ENCODE results near the gene C16orf92.

C16orf92 gene, protein sequence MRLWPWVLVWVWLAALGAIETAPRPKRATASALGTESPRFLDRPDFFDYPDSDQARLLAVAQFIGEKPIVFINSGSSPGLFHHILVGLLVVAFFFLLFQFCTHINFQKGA

DNA sequence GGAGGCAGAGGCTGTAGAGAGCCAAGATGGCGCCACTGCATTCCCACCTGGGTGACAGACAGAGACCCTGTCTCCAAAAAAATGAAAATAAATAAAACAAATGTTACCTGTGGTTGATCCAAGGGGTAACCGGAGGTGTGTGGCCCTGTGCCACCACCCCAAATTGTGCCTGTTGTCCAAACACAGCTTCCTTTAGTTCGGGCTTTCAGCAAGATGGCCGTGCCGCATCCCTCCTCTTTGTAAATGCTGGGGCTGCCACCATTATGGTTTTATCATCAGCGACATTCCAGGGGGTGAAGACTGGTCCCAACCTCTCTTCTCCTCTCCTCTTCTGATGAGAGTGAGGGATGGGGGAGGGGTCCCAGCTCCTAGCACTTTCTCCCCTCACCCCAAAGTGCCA is at the start of gene C16orf92:
Gene C16orf92, plus strand, starts transcription at position 312 of the 400 bp plus-strand sequence. CDS start 143 bp downstream, outside the sequence.
- DNase-seq = no peak

DNA sequence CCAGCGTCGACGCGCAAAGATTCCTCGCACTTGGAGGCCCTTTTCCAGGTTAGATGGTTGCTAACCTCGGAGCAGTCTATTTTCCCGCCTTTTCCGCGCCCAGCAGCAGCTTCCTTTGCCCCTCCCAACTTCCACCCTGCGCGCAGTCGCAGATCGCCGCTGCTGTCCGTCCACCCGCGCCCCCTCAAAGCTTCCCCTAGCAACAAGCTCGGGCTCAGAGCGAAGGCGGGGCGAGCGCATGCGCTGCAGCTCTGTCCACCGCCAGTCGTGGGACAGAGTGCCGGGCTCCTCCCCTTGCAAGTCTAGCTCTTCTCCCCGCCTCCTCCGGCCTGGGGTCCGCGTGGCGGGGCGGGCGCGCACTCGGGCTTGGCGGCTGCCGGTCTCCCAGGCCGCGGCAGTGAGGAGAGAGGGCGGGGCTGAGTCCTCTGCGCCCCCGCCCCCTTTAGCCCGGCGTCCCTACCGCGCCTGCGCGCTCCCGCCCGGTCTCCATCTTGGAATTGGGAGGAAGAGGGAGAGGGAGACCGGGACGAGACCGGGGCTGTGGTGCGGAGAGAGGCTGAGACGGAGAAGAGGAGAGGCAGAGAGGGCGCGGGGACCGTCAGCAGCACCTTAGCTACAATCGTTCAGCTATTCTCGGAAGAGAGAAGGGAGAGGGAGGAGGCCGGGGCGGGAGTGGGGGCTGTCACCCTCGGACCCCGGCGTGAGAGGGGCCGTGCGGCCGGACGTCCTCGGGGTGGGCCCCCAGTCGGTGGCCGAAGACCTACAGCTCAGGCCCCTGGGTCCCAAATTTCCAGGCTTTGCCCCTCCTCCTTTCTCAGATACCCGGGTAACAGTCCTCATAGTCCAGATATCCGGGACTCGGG is 49.4 kb upstream of the C16orf92 start, which contains the start of gene TAOK2:
Gene TAOK2, plus strand, starts transcription at position 485 of the 863 bp plus-strand sequence. CDS start 3,905 bp downstream, outside the sequence.
- DNase-seq = peak; percentile 99

GRCh38 chr16:29974291-29975133 is 48.5 kb upstream of the C16orf92 start:
- DNase-seq = peak; percentile 39

- DNase-seq = peak; percentile 40
These were observed 47.9 kb upstream of the C16orf92 start for GRCh38 chr16:29975134-29975538.

- DNase-seq = no peak
These were observed 47.0 kb upstream of the C16orf92 start for GRCh38 chr16:29975811-29976511.

DNA sequence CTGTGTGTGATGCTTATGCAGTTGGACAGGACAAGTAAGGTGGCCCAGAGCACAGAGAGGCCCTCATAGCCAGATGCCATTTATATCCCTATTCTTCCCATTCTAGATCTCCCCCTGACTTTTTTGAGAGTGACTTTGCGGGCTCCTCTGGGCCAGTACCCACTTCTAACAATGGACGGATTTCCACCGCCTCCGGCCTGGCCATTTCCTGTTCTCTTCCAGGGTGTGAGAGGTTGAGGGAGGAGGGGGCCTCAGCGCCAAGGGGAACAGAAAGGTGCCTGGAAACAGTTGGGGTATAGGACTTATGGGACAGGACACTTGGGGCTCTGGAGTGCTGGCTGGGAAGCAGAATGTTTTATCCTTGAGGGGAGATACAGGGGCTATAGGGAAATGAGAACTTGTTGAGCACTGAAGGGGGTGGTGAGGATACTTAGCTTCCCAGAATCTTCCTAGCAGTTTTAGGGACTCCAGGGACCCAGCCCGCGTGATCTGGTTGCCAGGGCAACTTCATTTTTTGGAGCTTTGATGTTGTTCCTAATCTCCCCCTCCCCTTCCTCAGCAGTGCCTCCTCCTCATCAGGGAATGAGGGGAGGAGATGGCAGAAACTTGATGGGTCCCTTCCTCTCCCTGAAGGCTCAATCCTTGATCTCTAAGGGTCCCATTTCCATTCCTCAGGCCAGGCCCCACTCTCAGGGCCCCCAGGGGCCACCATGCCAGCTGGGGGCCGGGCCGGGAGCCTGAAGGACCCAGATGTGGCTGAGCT is 45.8 kb upstream of the C16orf92 start:
- DNase-seq = no peak

DNA sequence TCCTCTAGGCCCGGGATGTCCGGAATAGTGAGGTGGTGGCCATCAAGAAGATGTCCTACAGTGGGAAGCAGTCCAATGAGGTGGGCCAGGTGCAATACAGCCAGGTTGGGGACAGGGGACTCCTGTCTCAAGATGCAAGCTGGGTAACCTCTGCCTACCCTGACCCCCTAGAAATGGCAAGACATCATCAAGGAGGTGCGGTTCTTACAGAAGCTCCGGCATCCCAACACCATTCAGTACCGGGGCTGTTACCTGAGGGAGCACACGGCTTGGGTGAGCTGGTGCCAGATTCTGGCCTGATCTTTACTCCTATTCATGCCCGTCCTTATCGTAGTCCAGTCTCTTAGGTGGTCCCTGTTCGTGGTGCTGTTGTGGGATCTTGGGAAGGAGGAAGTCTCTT is 44.9 kb upstream of the C16orf92 start:
- no peak for DNase-seq

DNA sequence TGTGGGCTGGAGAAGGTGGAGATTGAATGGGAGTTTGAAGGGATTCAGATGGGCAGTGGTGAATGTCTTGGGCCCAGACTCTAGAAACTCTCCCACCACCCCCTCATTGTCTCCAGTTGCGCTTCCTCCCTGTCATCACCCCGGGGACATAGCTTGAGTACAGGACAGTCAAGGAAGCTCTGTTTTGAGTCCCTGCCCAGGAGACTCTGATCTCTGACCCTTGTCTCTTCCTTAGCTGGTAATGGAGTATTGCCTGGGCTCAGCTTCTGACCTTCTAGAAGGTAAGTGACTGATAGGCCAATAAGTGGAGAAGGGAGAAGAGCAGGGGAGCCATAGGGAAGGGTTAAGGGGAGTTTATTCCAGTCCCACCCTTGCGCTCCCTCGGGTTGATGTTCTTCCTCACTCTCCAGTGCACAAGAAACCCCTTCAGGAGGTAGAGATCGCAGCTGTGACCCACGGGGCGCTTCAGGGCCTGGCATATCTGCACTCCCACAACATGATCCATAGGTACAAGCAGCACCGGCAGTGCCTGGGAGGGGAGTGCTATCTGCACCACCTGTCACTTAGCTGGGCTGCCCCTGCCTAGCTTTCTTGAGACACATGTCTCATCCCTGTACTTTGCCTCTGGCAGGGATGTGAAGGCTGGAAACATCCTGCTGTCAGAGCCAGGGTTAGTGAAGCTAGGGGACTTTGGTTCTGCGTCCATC is 44.3 kb upstream of the C16orf92 start:
- no peak for DNase-seq

- no peak for DNase-seq
These were observed 40.2 kb upstream of the C16orf92 start for GRCh38 chr16:29982560-29983419.

DNA sequence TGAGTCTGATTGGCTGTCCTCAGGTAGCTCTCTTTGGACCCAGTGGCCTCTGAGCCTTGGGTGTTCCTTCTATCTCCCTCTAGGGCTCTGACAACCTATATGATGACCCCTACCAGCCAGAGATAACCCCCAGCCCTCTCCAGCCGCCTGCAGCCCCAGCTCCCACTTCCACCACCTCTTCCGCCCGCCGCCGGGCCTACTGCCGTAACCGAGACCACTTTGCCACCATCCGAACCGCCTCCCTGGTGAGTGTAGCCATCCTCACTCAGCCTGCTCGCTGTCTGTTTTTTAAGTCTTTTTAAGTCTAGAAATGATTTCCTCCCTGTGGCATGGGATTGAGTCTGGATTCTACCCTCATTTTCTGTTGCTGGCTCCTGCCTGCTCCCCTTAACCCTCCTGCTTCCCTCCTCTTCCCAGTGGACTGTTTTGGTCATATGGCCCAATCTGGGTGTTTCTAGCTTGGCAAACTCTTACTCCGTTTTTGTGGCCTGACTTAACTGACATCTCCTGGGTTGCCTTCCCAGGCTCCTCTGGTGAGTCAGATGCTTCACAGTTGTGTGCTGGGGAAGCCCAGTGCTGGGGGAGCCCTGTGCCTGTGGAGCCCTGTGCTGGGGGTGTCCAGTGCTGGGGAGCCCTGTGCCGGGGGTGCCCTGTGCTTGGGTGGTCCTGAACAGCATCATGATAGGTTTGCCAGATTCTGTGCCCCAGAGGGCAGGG is 39.4 kb upstream of the C16orf92 start:
- no peak for DNase-seq

DNA sequence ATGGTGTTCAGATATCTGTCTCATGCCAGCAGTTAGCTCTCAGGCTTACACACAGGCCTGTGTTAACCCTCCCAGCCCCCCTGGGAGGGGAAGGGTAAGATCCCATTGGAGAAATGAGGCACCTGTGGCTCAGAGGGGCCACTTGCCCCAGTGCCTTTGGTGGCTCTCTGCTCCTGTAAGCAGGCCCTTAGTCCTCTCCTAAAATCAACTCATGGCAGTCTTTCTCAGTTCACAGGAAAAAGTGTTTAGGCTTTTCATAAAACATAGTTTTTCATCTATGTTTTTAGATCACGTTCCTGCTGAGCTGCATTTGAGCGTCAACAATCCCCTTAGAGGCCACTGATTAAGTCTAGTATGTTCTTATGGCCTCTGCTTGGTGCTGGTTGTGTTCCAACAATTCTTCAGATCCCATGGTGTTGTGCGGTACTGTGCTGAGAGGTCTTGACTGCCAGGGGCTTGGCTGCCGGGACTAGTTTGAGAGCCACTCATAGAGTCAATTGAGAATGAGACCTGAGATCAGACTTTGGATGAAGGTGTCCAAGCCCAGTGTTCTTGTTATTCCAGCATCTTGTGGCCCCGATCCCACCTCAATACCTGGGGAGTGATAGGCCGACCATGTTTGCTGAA is 38.7 kb upstream of the C16orf92 start:
- DNase-seq = no peak

GRCh38 chr16:29984764-29985147 is 38.2 kb upstream of the C16orf92 start:
- DNase-seq = no peak

DNA sequence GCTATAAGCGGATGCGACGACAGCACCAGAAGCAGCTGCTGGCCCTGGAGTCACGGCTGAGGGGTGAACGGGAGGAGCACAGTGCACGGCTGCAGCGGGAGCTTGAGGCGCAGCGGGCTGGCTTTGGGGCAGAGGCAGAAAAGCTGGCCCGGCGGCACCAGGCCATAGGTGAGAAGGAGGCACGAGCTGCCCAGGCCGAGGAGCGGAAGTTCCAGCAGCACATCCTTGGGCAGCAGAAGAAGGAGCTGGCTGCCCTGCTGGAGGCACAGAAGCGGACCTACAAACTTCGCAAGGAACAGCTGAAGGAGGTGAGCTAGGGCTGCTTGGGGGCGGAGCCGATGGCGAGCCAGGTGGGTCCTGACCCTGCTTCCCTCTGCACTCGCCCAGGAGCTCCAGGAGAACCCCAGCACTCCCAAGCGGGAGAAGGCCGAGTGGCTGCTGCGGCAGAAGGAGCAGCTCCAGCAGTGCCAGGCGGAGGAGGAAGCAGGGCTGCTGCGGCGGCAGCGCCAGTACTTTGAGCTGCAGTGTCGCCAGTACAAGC is 37.7 kb upstream of the C16orf92 start:
- no peak for DNase-seq

DNA sequence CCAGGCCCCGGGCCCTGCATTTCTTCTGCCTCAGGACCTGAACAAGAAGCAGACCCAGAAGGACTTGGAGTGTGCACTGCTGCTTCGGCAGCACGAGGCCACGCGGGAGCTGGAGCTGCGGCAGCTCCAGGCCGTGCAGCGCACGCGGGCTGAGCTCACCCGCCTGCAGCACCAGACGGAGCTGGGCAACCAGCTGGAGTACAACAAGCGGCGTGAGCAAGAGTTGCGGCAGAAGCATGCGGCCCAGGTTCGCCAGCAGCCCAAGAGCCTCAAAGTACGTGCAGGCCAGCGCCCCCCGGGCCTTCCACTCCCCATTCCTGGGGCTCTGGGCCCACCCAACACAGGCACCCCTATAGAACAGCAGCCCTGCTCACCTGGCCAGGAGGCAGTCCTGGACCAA is 36.8 kb upstream of the C16orf92 start:
- DNase-seq = no peak

- DNase-seq = no peak
These were observed 36.1 kb upstream of the C16orf92 start for GRCh38 chr16:29986931-29987330.

DNA sequence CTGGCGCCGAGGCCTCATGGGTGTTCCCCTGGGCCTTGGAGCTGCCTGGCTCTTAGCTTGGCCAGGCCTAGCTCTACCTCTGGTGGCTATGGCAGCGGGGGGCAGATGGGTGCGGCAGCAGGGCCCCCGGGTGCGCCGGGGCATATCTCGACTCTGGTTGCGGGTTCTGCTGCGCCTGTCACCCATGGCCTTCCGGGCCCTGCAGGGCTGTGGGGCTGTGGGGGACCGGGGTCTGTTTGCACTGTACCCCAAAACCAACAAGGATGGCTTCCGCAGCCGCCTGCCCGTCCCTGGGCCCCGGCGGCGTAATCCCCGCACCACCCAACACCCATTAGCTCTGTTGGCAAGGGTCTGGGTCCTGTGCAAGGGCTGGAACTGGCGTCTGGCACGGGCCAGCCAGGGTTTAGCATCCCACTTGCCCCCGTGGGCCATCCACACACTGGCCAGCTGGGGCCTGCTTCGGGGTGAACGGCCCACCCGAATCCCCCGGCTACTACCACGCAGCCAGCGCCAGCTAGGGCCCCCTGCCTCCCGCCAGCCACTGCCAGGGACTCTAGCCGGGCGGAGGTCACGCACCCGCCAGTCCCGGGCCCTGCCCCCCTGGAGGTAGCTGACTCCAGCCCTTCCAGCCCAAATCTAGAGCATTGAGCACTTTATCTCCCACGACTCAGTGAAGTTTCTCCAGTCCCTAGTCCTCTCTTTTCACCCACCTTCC is 35.5 kb upstream of the C16orf92 start:
- no peak for DNase-seq

DNA sequence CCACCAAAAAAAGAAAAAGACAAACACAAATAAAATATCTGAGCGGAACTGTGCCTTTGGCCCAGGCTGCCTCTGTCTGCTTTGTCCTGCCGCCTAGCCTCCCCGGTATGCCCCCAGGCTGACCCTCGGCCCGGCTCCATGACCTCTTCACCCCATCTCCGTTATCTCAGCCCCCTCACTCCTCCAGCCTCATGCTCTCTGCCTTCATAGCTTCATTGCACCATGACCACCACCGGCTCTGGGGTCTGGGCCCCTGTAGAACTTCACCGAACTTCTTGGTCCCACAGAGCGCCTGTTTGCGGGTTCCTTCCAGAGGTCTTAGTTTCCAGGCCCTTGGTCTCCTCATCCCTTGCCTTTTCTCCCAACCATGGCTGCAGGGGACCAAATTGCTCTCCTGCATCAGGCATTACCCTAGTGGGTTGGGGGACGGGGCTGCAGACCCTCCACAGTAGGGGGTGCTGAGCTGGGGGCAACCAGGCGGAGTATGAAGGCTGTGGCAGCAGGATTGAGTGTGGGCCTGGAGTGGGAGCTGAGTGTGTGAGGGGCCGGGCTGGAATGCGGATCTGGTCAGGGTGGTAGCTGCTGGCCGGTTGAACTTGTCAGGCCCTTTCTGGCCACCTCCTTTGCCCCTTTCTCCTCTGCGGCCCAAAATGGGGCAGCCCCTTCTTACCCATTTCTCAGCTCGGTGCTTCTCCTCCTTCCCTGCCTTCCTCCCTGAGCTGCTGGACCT is 34.5 kb upstream of the C16orf92 start:
- DNase-seq = no peak
